HG03558 (cell line): ENCODE data around the gene OR6A2.

Experiments used
- ATAC-seq: cut with Tn5 transposase; IDR thresholded peaks from one replicate; pipeline ENCODE4 v1.9.1; 2021; ENCODE audit warnings: moderate number of reproducible peaks; ENCODE audit not compliant: unreplicated experiment; ENCODE audit errors: extremely low read depth

Gene OR6A2

DNA sequence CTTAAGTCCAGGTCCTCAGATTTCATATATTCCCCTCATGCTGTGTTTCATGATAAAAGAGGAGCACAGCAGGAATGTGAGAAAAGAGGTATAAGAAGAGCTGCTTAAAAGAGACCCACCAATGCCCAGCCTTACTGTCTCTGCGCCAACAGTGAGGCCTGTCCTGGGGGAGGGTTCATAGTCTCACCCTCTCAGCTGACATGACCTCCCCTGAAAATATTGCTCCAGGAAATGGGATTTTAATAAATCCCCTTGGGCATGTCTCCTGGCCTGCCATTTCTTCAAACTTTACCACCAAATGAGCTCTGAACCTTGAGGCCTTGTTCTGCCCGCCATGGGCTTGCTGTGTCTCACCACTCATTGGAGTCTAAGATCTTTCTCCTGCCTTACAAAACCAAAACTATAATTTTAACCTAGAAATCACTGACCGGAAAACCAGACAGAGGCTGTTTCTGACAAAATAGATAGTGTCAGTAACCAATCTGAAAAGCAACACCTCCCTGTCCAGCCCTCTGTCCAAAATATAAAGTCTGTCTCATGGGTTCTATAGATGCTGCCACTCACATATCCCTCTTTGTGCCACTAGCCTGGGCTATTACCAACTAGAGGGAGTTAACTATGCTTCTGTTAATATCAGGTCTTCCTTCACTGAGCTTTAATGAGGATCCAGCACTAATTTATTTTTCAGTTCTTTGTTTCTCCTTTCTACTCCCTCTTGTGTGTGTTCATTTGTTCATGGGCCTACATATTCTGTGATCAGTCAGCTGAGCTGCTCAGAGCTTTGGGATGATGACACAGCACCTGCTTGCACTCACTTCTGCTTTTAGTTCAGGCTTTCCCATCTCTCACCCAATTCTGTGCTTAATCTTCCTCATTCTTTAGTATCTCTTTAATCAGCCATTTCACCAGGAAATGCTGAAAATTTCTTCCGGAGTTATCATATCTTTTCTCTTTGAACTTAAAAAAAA is 27.3 kb downstream of the OR6A2 start, which contains the start of gene OR2AG2:
OR2AG2 (minus strand) TSS at position 51 of the 968 bp plus-strand sequence. CDS start 3,019 bp downstream, outside the sequence.
- peak; percentile 72 for ATAC-seq

DNA sequence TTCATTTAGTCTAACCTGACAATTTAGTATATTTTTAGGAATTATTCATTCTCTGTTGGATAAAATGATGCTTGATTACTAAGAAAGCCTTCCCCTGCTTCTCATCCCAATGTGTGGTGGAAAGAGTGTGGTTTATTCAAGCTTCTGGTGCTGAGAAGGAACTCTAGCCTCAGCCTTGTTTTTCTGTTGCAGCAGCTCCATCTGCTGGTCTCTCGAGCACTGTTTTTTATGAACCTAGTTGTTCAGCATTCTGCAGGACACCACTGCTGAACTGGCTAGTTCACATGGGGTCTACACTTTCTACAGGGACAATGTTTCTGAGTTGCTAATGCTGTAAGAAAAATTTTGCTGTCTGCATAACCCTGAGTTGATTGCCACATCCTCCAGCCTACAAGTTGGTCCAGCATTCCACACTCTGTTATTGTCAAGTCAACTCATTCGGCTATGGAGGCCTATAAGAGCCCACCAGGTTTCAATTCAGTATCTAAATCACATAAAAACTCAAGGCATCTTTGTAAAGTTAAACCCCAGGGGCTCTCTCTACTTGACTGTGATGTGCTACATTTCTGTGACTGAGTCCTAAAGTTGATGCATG is 42.0 kb downstream of the OR6A2 start:
- no peak for ATAC-seq

DNA sequence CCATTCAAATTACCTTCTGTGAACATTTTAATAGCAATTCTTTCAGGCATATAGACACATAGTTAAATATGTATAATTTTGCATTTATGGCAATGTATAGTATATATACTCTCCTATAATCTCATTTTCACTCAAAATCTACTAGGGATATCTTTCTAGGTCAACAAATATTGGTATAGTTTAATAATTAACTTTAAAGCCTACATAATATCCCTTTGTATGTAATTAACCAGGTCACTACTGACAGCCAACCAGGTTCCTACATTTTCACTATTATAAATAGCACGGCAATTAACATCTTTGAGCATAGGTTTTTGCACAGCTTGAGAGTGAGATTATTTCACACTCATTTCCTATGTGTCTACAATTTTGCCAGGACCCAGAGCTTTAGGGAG is 43.5 kb downstream of the OR6A2 start:
- ATAC-seq, result no peak

DNA sequence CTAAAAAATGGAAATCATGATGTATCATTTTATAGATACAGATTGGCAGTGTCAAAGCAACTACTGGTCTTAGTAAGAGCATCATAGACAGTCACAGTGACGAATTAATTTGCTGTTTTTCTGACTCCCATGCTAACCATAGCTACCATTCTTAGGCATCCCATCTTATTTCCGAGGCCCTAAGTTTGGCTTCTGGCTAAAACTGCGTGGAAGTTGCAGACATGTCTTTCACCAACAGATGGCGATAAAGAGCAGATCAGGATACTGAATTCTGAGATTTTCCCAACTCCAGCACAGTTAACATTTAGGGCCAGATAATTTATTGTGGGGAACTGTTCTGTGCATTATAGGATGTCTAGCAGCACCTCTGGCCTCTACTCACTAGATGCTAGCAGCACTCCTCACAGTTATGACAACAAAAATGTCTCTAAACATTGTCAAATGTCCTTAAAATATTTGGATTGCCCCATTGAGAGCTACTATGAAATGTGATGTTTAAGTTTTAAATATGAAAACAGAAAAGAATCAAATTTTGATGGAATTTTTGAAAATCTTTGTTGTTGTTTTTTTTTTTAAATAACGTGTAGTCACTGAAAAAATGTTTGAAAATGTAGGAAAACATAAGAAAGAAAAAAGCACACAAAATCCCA is 44.1 kb downstream of the OR6A2 start:
- no peak for ATAC-seq

DNA sequence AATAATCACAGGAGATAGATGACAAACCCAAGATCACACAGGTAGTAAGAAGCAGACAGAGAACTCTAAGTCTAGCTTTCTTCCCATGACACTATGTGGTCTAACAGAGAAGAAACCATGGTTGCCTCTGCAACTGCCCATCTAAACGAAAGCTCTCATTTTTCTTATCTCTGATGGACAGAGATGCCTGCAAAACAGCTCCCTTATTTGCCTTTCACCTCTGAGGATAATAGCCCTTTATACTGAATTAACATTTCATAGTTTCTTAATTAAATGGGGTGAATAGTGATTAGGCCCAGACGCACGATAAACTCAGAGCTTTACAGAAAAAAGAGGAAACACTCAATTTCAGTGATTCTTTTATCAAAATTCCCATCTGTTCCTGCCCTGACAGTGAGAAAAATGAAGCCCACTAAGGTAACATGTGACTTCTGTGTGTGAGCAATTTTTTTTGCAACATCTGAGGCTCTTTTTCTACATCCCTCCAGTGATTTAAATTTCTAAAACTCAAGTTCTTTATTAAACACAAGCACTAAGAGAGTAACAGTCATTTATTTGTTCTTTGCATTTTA is 52.3 kb downstream of the OR6A2 start:
- ATAC-seq, result no peak

DNA sequence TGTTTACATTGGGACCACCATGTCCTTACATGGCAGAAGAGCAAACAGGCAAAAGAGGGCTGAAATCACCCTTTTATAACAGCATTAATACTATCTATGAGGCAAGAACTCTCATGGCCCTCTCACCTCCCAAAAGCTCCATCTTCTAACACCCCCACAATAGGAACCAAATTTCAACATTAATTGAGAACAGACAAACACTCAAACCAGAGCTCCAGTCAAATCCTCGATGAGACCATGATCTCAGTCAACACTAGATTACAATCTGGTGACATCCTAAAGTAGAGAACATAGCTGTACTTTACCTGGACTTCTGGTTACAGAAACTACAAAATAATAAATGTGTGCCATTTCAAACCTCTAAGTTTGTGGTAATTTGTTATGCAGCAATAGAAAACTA is 52.9 kb downstream of the OR6A2 start:
- ATAC-seq, result no peak

DNA sequence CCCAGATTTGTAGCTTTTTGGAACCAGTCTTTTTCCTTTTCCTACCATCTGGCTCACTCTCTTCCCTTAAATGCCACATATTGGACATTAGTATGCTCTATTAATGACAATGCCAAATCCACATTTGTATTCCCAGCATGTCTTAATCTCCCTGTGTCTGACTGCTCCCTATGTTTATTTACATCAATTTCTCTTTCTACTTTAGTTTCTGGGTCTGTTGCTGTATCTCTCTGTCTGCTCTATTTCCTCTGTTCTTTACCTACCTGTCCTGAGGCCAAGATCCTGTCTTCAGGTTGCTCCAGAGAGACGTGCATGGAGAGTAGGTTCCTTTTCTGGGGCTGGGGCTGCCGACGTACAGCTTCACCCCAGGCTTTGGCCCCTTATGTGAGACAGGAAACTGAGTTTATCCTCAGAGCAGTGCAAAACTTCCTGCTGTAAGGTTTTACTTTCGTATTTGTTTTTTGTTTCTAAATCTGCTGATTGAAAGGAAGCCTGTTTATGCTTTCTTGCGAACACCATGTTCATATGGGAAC is 53.3 kb downstream of the OR6A2 start:
- peak; percentile 54 for ATAC-seq

DNA sequence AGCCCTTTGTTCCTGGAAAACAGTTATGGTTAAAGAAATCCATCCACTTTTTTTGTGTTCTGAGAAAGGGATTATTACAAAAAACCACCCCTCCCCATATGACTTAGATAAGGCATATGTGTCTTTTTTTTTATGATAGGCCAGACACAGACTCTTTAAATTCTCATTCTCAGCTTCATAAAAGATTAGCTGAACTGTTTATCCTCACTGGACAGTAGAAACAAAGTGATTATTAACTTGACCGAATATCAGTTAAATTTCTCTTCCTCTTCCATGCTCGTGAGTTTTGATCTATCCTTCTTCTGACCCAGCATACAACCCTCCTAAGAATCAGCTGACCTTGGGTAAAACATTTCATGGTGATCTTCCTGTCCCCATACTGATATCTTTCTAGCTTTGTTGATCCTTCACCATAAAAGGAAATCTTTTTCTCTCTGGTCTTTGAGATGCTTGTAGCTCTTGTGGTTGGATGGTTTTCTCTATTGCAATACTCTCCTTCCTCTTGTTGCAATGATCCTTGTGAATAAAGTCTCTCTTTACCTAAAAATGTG is 53.9 kb downstream of the OR6A2 start:
- ATAC-seq, result peak; percentile 53

DNA sequence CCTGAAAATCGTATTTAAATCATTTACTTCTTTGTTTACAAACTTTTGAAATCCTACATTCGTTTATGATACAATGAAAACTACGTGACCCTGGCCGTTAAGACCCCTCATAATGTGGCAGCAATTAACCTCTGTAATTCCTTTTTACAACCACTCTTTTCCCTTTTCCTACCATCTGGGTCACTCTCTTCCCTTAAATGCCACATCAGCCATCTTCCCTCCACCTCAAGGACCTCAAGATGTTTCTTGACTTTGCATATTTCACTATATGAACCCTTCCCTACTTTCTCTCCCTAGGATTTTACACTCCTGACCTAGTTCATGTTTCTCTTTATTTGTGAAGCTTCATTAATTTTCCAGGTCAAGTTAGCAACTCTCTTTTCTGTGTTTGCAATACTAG is 54.5 kb downstream of the OR6A2 start:
- no peak for ATAC-seq

DNA sequence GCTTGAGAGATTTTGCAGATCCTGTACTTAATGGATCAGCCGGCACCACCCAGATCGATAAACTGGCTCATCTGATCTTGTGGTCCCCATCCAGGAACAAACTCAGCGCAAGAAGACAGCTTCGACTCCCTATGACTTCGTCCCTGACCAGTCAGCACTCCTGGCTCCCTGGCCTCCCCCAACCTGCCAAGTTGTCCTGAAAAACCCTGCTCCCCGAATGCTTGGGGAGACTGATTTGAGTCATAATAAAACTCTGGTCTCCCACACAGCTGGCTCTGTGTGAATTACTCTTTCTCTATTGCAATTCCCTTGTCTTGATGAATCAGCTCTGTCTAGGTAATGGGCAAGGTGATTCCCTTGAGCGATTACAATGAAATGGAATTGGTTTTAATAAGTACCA is 57.2 kb downstream of the OR6A2 start:
- ATAC-seq, result no peak
